Measurements from ENCODE around the gene CPVL. TPM values are rescaled to one million over a fixed set of nuclear protein-coding genes. Genes with fewer than 3 reads are reported as not detected.
A peak's percentile ranks its signal among the peaks of the same experiment; 100 is the strongest.

Gene CPVL
- total RNA-seq, 1 experiment from 2014 or later = 1.6 TPM

GRCh38 chr7:29000717-29001076, 145.6 kb downstream of the CPVL start:
- Histone ChIP-seq H3K27me3 (replicated peaks) (peaks cover 21% of the 10 kb centered on the region; the same call in 1 of the 2 replicates), H3K27ac (no peak overlapping the region), H3K9me3 (replicated peaks) (no peaks in the 10 kb centered on the region), H3K4me3 (no peak overlapping the region), H3K4me1 (replicated peaks) (peaks cover 5% of the 10 kb centered on the region; the same call in 1 of the 2 replicates), H3K36me3 (no peaks in the 10 kb centered on the region)
- DNase-seq (ENCODE audit: low read depth in 1 of 2, low spot score in 2 of 2) = peak in 1 of 2 experiments; percentile 20

GRCh38 chr7:28999895-29000716, 146.2 kb downstream of the CPVL start:
- no peak overlapping the region for H3K27ac ChIP-seq
- no peak overlapping the region for H3K4me3 ChIP-seq
- H3K4me1 ChIP-seq (replicated peaks) = peaks cover 5% of the 10 kb centered on the region; the same call in 1 of the 2 replicates
- no peaks in the 10 kb centered on the region for H3K9me3 ChIP-seq (replicated peaks)
- H3K27me3 ChIP-seq (replicated peaks) = peaks cover 21% of the 10 kb centered on the region; the same call in 1 of the 2 replicates
- no peaks in the 10 kb centered on the region for H3K36me3 ChIP-seq
- peak in 1 of 2 experiments; percentile 7 for DNase-seq (ENCODE audit: low read depth in 1 of 2, low spot score in 2 of 2)

DNA sequence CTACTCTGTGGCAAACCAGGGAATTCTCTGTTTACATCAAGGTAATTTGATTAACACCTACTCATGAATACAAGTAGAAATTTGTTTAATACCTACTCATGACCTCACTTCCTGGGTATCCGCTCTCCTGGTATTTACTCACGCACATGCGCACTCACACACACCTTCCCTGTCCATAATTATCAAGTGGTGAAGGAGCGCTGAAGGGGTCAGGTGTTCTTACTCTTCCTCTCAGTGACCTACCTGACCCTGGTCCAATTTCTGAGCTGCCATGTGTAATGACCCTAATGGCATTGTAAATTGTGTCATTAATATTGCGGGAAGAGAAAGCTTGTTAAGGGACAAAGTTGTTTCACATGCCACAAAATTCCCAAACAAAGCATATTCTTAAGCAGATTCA, 146.9 kb downstream of the CPVL start:
- H3K36me3 ChIP-seq = no peaks in the 10 kb centered on the region
- H3K4me3 ChIP-seq = no peak overlapping the region
- peak in 1 of 2 experiments; percentile 16 for DNase-seq (ENCODE audit: low read depth in 1 of 2, low spot score in 2 of 2)
- H3K4me1 ChIP-seq (replicated peaks) = peaks cover 5% of the 10 kb centered on the region; the same call in 1 of the 2 replicates
- no peaks in the 10 kb centered on the region for H3K9me3 ChIP-seq (replicated peaks)
- peaks cover 21% of the 10 kb centered on the region; the same call in 1 of the 2 replicates for H3K27me3 ChIP-seq (replicated peaks)
- H3K27ac ChIP-seq = no peak overlapping the region

DNA sequence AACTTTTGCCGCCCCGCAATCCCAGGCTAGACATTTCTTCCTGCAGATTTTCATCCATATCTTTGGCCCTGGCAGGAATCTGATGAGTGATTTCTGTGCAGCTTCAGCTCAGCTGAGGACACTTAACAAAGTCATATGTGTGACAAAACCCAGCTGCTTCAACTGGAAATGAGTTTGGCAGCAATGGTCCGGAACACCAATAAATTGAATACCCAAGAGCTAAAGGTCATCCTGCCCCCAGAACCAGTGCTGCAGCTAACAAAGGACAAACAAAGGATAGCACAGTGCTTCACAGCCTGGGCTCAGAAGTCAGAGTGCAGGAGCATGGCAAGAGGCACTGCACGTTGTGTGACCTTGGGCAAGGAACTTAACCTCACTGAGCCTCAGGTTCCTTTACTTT, 148.2 kb downstream of the CPVL start:
- H3K27me3 ChIP-seq (replicated peaks) = peaks cover 18% of the 10 kb centered on the region; the same call in 1 of the 2 replicates
- no peaks in the 10 kb centered on the region for H3K36me3 ChIP-seq
- H3K27ac ChIP-seq = no peak overlapping the region
- no peaks in the 10 kb centered on the region for H3K9me3 ChIP-seq (replicated peaks)
- no peak overlapping the region for H3K4me3 ChIP-seq
- peaks cover 5% of the 10 kb centered on the region; the same call in 1 of the 2 replicates for H3K4me1 ChIP-seq (replicated peaks)
- DNase-seq (ENCODE audit: low read depth in 1 of 2, low spot score in 2 of 2) = peak in 1 of 2 experiments; percentile 30

DNA sequence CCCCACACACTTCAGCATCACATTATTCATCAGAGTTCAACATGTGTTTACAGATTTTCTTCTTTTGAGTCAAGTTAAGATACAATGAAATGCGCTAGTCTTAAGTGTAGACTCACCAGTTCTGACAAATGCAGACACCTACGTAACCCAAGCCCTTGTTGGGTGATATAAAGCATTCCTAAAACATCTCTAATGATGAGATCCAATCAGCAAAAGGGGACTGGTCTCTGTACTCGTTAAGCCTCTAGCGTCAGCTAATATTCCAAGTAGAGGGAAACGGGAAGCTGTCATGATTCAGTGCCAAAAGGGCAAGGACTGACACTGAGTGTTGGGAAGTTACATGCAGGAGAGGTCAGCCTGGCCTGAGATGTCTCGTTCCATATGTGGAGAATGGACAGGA, 149.5 kb downstream of the CPVL start:
- H3K9me3 ChIP-seq (replicated peaks) = no peaks in the 10 kb centered on the region
- peaks cover 15% of the 10 kb centered on the region; the same call in 1 of the 2 replicates for H3K27me3 ChIP-seq (replicated peaks)
- H3K4me1 ChIP-seq (replicated peaks) = peaks cover 5% of the 10 kb centered on the region; the same call in 1 of the 2 replicates
- no peak overlapping the region for H3K4me3 ChIP-seq
- DNase-seq (ENCODE audit: low read depth in 1 of 2, low spot score in 2 of 2) = peak in 1 of 2 experiments; percentile 18
- no peak overlapping the region for H3K27ac ChIP-seq
- no peaks in the 10 kb centered on the region for H3K36me3 ChIP-seq

- no peak overlapping the region for H3K27ac ChIP-seq
- H3K27me3 ChIP-seq (replicated peaks) = peaks cover 7% of the 10 kb centered on the region; the same call in 1 of the 2 replicates
- H3K36me3 ChIP-seq = no peaks in the 10 kb centered on the region
- no peaks in the 10 kb centered on the region for H3K9me3 ChIP-seq (replicated peaks)
- peaks cover 17% of the 10 kb centered on the region for H3K4me1 ChIP-seq (replicated peaks)
- DNase-seq (ENCODE audit: low read depth in 1 of 2, low spot score in 2 of 2) = no peak
- no peak overlapping the region for H3K4me3 ChIP-seq
These were observed 153.0 kb downstream of the CPVL start for GRCh38 chr7:28993371-28993770.

DNA sequence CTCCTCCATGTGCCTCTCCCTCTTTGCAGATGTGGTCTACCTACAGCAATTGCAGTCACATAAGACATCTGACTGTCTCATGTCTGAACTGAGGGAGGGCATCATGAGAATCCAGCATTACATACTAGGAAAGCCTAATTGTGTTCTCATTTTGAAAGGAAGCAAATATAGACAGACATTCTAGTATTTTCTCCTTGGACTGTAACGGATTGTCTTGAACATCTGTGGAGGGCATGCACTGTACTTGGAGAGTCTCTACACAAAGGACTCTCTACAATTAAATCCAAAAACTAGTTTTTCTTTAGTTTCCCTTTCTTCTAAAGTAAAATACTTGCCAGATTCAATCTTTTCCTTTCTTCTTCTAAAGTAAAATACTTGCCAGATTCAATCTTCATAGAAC, 153.5 kb downstream of the CPVL start:
- Histone ChIP-seq H3K4me3 (no peak overlapping the region), H3K36me3 (no peaks in the 10 kb centered on the region), H3K4me1 (replicated peaks) (peaks cover 22% of the 10 kb centered on the region), H3K27ac (no peak overlapping the region), H3K27me3 (replicated peaks) (peaks cover 7% of the 10 kb centered on the region; the same call in 1 of the 2 replicates), H3K9me3 (replicated peaks) (no peaks in the 10 kb centered on the region)
- no peak for DNase-seq (ENCODE audit: low read depth in 1 of 2, low spot score in 2 of 2)

GRCh38 chr7:28990200-28990960, 156.0 kb downstream of the CPVL start:
- Histone ChIP-seq H3K36me3 (no peaks in the 10 kb centered on the region), H3K4me1 (replicated peaks) (peaks cover 25% of the 10 kb centered on the region), H3K9me3 (replicated peaks) (no peaks in the 10 kb centered on the region), H3K27ac (no peak overlapping the region), H3K4me3 (no peak overlapping the region), H3K27me3 (replicated peaks) (no peaks in the 10 kb centered on the region; the same call in 1 of the 2 replicates)
- no peak for DNase-seq (ENCODE audit: low read depth in 1 of 2, low spot score in 2 of 2)

GRCh38 chr7:28989211-28989980, 156.9 kb downstream of the CPVL start:
- DNase-seq (ENCODE audit: low read depth in 1 of 2, low spot score in 2 of 2) = no peak
- Histone ChIP-seq H3K27me3 (replicated peaks) (no peaks in the 10 kb centered on the region; the same call in 1 of the 2 replicates), H3K27ac (peak overlapping the region; percentile 62), H3K4me3 (no peak overlapping the region), H3K9me3 (replicated peaks) (no peaks in the 10 kb centered on the region), H3K4me1 (replicated peaks) (peaks cover 35% of the 10 kb centered on the region), H3K36me3 (no peaks in the 10 kb centered on the region)

DNA sequence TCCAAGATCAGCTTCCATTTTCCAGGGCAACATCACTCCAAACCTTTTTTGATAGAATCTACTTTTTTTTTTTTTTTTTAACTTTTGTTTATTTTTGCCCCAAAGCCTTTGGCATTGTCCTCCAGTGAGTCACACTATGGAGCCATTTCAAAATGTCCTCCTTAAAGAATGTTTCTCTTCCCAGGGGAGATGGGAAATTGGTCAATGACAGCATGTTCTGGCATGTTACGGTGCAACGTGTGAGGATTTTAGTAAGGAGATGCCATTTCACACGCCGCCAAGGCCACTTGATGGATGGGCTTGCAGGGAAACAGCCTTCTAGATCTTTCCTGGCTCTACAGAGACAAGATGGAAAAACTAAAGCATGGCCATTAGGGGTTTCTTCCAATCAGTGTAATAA, 157.5 kb downstream of the CPVL start:
- no peaks in the 10 kb centered on the region for H3K36me3 ChIP-seq
- H3K9me3 ChIP-seq (replicated peaks) = no peaks in the 10 kb centered on the region
- DNase-seq (ENCODE audit: low read depth in 1 of 2, low spot score in 2 of 2) = peak; percentile 85 to 94
- H3K4me3 ChIP-seq = no peak overlapping the region
- H3K27ac ChIP-seq = peak overlapping the region; percentile 62
- H3K27me3 ChIP-seq (replicated peaks) = no peaks in the 10 kb centered on the region
- H3K4me1 ChIP-seq (replicated peaks) = peaks cover 41% of the 10 kb centered on the region

DNA sequence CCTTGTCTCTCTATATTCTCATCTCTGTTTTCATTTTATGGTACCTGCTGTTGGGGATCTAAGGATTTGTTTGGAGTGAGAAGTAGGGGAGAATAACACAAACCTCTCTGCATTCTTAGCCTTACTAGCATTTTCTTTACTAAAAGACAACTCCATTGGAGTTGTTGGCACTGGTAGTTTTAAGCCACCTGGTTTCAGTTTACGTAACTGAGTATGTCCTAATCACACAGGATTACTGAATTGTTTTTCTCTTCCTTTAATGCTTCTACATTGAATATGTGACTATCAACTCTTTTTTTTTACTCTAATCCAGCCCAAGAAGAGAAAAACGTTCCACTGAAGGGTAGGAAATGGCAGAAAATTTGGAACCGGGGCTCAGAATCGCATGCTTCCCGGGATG, 158.2 kb downstream of the CPVL start:
- no peak for DNase-seq (ENCODE audit: low read depth in 1 of 2, low spot score in 2 of 2)
- Histone ChIP-seq H3K36me3 (no peaks in the 10 kb centered on the region), H3K9me3 (replicated peaks) (no peaks in the 10 kb centered on the region), H3K27ac (peak overlapping the region; percentile 32), H3K4me3 (no peak overlapping the region), H3K27me3 (replicated peaks) (no peaks in the 10 kb centered on the region), H3K4me1 (replicated peaks) (peaks cover 41% of the 10 kb centered on the region)

DNA sequence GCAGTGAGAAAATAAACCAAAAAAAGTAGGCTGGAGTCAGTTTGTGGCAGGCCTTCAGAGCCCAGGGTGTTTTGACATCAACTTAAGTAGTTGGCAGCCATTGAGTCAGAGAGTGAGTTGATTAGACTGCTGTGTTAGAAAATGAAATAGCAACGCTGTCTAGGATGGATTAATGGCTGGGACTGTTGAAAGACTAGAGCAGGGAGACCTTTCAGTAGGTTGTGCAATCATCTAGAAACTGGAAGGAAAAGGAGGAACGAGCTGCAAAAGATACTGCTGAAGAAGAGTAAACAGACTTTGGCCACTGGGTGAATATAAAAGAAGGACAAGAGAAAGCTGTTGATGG, 159.6 kb downstream of the CPVL start:
- DNase-seq (ENCODE audit: low read depth in 1 of 2, low spot score in 2 of 2) = no peak
- H3K27ac ChIP-seq = no peak overlapping the region
- H3K36me3 ChIP-seq = no peaks in the 10 kb centered on the region
- no peak overlapping the region for H3K4me3 ChIP-seq
- peaks cover 41% of the 10 kb centered on the region for H3K4me1 ChIP-seq (replicated peaks)
- H3K27me3 ChIP-seq (replicated peaks) = no peaks in the 10 kb centered on the region
- H3K9me3 ChIP-seq (replicated peaks) = no peaks in the 10 kb centered on the region

DNA sequence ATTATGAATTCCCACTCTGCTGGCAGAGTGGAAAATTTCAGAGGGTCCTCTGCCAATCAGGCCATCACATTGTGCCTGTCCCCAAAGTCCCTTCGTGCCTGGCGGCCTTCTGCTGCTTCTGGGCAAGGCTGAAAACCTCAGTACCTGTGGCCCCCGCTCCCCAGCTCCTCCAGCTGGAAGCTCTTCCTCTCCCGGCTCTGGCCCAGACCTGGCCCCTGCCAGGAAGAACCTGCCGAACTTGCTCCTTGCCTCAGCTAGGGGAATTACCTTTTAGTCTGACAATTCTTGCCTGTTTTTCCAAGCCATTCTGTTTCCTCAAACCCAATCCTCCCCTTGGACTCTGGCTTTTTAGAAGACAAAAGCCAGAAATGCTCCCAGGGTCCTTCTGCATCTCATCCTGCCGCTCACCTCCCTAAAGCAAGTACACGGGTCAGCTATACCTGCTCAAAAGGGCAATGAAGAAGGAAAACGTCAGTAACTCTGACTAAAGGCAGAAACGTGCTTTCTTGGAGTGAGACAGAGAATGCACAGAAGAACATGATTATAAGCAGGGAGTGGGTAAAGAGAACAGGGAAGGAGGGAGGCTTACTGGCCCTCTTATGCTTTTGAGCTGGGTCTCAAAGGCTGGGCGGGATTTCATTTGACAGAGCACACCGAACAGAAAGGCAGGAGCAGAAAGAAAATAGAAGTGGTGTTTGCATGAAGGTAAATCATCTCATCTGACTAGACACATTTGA, 160.1 kb downstream of the CPVL start:
- Histone ChIP-seq H3K4me3 (no peak overlapping the region), H3K36me3 (no peaks in the 10 kb centered on the region), H3K27ac (no peak overlapping the region), H3K27me3 (replicated peaks) (no peaks in the 10 kb centered on the region), H3K4me1 (replicated peaks) (peaks cover 41% of the 10 kb centered on the region), H3K9me3 (replicated peaks) (no peaks in the 10 kb centered on the region)
- DNase-seq (ENCODE audit: low read depth in 1 of 2, low spot score in 2 of 2) = no peak

All from SJSA1 (cell line).